HG03354 (cell line): ENCODE measurements around the gene MCOLN3.
A peak's percentile ranks its signal among the peaks of the same experiment; 100 is the strongest.
"Not testable (repeated sequence)": the region's sequence is repeated elsewhere in the genome, so short reads cannot be mapped to it uniquely, and the experiment has no call there.

ENCODE experiments used
- ATAC-seq: cut with Tn5 transposase; IDR thresholded peaks from one replicate; pipeline ENCODE4 v1.9.1; 2021; ENCODE audit warnings: mild to moderate bottlenecking; ENCODE audit not compliant: unreplicated experiment, poor library complexity, severe bottlenecking

Gene MCOLN3

DNA sequence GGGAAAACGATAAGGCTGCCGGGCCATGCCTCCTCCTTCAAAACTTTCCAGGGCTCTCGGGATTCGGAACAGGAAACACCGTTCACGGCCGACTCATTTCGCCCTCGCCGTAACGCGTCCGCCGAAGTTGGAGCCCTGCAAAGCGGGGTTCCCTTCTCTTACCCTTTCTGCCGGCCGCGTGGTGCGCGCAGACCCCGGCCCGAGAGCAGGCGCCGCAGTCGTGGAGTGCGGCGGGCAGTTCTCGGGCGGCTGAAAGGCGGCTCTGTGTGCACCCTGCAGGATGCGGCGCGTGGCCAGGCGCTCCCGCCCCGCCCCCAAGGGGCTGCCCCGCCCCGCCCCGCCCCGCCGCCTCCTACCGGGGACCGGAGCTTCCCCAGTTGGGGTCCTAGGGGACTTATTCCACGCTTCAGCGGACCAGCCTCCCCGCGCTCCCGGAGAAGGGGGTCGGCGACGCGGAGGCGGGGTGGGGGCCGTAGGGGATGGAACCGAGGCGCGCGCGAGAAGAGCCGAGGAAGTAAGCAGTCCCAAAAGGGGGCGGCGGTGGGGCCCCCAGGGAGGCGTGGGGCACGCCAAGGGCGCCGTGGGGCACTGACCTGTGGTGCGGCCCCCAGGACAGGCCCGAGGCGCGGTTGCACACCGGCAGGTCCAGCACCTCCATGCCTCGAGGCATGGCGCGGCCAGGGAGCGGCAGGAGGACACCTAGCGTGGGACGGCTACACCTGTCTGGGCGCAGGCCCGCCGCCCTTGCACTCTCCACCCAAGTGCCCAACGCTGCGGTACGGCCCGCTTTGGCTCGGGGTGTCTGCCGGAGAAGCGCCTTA is 51.2 kb downstream of the MCOLN3 start, which contains the start of gene MCOLN2:
MCOLN2 (minus strand) TSS at position 268 of the 821 bp plus-strand sequence; CDS start at position 27, 241 bp downstream.
- ATAC-seq: peak; percentile 57

- ATAC-seq: peak; percentile 60
Measured at GRCh38 chr1:84995484-84996334, 52.6 kb downstream of the MCOLN3 start.

DNA sequence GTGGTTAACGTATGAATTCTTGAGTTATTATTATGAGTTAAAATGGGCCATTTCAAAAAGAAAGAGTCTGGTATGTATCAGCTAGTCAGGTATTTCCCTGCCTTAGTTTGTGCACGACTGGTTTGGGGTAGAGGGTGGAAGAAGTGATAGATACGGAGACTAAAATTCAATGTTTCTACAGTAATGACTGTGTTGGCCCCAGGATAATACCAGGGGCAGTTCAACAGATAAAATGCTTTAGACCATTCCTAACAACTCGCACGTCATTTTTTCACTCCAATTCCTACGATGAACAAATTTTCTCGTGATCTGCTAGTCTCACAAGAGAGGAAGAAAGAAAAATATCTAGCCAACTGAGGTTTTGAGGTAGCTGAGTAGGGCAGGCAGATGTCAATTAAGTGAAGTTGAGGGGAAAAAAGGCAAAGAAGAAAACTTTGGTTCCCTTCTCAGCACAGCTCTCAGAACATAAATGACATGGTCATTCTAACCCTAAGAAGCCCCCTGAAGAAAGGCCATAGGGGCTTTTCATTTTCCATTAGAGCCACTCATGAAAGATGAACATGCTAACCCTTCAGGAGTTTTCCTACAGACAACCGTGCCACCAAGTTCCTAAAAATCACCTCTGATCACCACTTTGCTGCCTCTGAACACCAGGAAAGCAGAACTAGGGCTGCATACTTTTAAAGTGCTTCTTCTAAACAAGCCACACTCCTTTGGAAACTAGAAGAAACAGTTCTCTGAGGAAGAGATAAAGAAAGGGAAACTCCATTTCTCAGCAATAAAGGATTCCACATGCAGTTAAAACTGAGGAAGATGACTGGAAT is 57.0 kb downstream of the MCOLN3 start:
- peak; percentile 33 for ATAC-seq

DNA sequence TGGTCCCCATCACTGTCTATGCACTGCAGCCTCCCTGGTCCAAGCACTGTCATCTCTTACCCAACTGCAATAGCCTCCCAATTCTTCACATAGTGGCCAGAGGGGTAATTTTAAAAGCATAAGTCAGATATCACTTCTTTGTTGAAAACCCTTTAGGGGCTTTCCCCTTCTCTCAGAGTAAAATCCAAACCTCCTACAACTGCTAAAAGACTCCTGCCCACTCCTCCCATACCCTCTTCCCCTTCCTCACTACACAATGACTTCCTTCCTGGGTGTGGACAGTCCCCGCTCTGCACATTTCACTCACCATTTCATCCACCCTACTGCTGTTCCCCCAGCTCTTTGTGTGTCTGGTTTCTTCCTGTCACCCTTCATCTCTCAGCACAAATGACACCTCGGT is 59.7 kb downstream of the MCOLN3 start:
- ATAC-seq: peak; percentile 51

GRCh38 chr1:84986561-84986960 is 61.7 kb downstream of the MCOLN3 start:
- ATAC-seq: not testable (repeated sequence)

DNA sequence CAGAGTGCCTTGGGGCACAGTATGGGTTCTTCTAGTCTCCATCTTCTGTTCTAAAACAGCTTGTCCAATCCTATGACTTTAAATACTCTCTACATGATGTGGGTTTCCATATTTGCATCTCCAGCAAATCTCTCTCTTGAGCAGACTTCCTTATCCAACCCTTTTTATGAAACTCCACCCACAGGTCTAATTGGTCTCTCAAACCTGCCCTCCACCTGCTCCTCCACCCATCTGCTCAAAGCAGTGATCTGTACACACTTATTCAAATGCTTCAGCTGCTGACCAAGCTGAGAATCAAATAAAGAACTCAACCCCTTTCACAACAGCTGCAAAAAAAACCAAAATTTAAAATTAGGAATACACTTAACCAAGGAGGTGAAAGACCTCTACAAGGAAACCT is 62.9 kb downstream of the MCOLN3 start:
- ATAC-seq: peak; percentile 60

GRCh38 chr1:84982395-84982794 is 65.9 kb downstream of the MCOLN3 start:
- ATAC-seq: no peak

GRCh38 chr1:84975035-84975434 is 73.3 kb downstream of the MCOLN3 start:
- ATAC-seq: peak; percentile 29

GRCh38 chr1:84973498-84974334 is 74.6 kb downstream of the MCOLN3 start:
- ATAC-seq: peak; percentile 53

- peak; percentile 47 for ATAC-seq
Measured at GRCh38 chr1:84972377-84972987, 75.8 kb downstream of the MCOLN3 start.

- peak; percentile 34 for ATAC-seq
Measured at GRCh38 chr1:84971957-84972356, 76.3 kb downstream of the MCOLN3 start.

DNA sequence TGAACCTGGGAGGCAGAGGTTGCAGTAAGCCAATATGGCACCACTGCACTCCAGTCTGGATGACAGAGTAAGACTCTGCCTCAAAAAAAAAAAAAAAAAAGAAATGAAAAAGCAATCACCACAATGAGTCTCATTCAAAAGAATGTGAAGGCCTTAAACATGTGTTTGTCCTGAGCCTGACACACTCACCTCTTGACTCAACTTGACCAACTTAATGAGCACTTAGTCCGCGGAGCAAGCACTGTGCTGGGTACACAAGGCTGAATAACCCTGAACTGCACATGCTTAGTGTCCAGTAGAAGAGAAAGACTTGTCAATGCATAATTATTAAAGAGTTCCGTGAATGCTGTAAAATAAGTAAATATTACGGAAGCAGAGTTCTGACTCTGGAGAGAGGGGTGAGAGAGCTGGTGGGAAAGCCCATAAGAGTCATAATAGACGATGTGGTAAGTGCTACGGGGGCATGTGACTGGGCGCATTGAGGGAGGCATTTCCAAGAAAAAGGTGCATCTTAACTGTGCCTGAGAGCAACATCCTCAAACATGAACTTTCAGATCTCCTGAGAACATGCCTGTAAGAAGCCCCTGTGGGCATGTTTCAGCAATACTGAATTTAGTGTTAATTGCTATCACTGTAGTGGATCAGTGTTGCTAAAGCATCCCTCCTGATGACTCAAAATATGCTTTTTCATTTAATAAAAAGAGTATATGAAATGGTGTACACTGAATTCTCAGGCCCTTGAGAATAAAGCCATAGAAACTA is 78.6 kb downstream of the MCOLN3 start:
- ATAC-seq: peak; percentile 53

- ATAC-seq: no peak
Measured at GRCh38 chr1:84968865-84969264, 79.4 kb downstream of the MCOLN3 start.

DNA sequence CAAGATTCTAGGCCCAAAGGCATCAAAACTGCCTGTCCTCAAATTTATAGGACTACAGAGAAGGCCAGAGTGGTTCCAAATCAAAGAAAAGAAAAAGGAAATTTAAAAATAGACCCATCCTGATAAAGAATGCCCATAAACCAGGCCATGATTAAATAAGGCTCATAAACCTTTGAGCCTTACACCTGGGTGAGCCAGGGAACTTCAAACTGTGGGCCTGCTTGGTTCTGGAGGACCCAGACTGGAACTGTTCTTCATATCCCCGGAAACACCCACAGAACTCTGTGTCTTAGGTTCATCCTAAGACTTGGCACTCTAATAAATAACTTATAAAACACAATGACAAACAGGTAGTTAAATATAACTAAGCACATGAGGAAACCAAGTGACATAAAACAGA is 80.2 kb downstream of the MCOLN3 start:
- no peak for ATAC-seq
